CD4-positive, alpha-beta memory T cell (primary cell): ENCODE data around the gene TMEM229B. TPM values are rescaled to one million over a fixed set of nuclear protein-coding genes. Genes with fewer than 3 reads are reported as not detected.

Experiments used
- CTCF ChIA-PET: fragments of 350-600 bp; sonication (Branson Sonifier 250); formaldehyde crosslinking; loops from one replicate; lab custom pipeline; 2021; ENCODE audit warnings: inconsistent platforms; ENCODE audit not compliant: partially characterized antibody; lab: Charles Lee
- POLR2A ChIA-PET: fragments of 350-600 bp; sonication (Branson Sonifier 250); formaldehyde crosslinking; loops from one replicate; lab custom pipeline; 2021; ENCODE audit not compliant: partially characterized antibody; lab: Charles Lee
- DNase-seq, 5 donors: peaks; one replicate each; pipeline versions ENCODE4 v3.0.0 to v3.0.0-alpha.2; 2020 to 2022; ENCODE audit warnings: mixed read lengths in 1 of 5
- H3K27ac ChIP-seq: one replicate; pipeline ENCODE4 v1.7.0; 2013; ENCODE audit warnings: low read depth, low read length
- H3K27me3 ChIP-seq: 2 replicates; pipeline ENCODE4 v1.7.0; 2013; ENCODE audit warnings: mild to moderate bottlenecking, low read length, moderate library complexity; ENCODE audit not compliant: insufficient read depth
- H3K36me3 ChIP-seq: 2 replicates; pipeline ENCODE4 v1.7.0; 2013; ENCODE audit warnings: mild to moderate bottlenecking, low read length, moderate library complexity; ENCODE audit not compliant: insufficient read depth
- H3K4me1 ChIP-seq: 2 replicates; pipeline ENCODE4 v1.7.0; 2013; ENCODE audit warnings: mild to moderate bottlenecking, low read length, moderate library complexity; ENCODE audit not compliant: insufficient read depth
- H3K4me3 ChIP-seq, 2 donors: one replicate each; pipeline ENCODE4 v1.7.0; 2013; ENCODE audit warnings: low read length in 2 of 2, mild to moderate bottlenecking in 1 of 2
- H3K9me3 ChIP-seq, 2 donors: one replicate each; pipeline ENCODE4 v1.7.0; 2013; ENCODE audit warnings: low read length in 2 of 2, control low read depth in 1 of 2; ENCODE audit not compliant: control insufficient read depth in 1 of 2
- H3K27ac Mint-ChIP-seq, 7 donors: one replicate each; pipeline ENCODE4 v1.8.0; 2020 to 2021; ENCODE audit warnings: mixed read lengths in 7 of 7, mild to moderate bottlenecking in 6 of 7, inconsistent platforms in 3 of 7, moderate library complexity in 3 of 7
- H3K27me3 Mint-ChIP-seq, 2 donors: one replicate each; pipeline ENCODE4 v1.8.0; 2020 to 2021; ENCODE audit warnings: mixed read lengths in 2 of 2
- H3K36me3 Mint-ChIP-seq, 2 donors: one replicate each; pipeline ENCODE4 v1.8.0; 2020 to 2021; ENCODE audit warnings: mixed read lengths in 2 of 2, inconsistent platforms in 1 of 2, mild to moderate bottlenecking in 1 of 2
- H3K4me1 Mint-ChIP-seq, 4 donors: one replicate each; pipeline ENCODE4 v1.8.0; 2020 to 2021; ENCODE audit warnings: mixed read lengths in 4 of 4, mild to moderate bottlenecking in 1 of 4
- H3K4me3 Mint-ChIP-seq, 8 donors: one replicate each; pipeline ENCODE4 v1.8.0; 2020 to 2021; ENCODE audit warnings: mixed read lengths in 8 of 8, mild to moderate bottlenecking in 7 of 8, moderate library complexity in 6 of 8, inconsistent platforms in 3 of 8
- H3K9me3 Mint-ChIP-seq, 8 donors: one replicate each; pipeline ENCODE4 v1.8.0; 2020 to 2021; ENCODE audit warnings: mixed read lengths in 8 of 8, mild to moderate bottlenecking in 5 of 8, inconsistent platforms in 3 of 8, moderate library complexity in 1 of 8
- intact Hi-C: fragments of 100-400 bp; cut with micrococcal nuclease; formaldehyde crosslinking; loops from one replicate; pipeline ENCODE4 v1.15.1; 2023
- polyA plus RNA-seq, 2 donors: library from polyadenylated mRNA; unstranded; fragments of 300-500 nt; fragmentation: Illumina TruSeq; gene quantifications; one replicate each; pipeline ENCODE4 v1.2.3, GENCODE V29; 2021
- total RNA-seq, 2 experiments: library from RNA; stranded (reverse); gene quantifications; one replicate each; pipeline ENCODE4 v1.2.3, GENCODE V29; 2021

Gene TMEM229B
- total and polyA plus RNA-seq, 4 experiments from 2014 or later: 12.5 to 35.8 (median 31.9) TPM

GRCh38 chr14:67500981-67501380, 12.5 kb upstream of the TMEM229B start:
- ChIA-PET POLR2A (interaction anchor here (1.6 kb wide), 1 partner anchor 12 kb away, joined by 4 read pairs; the partner anchor contains the start of gene TMEM229B), CTCF (interaction anchor here (1.4 kb wide), 1 partner anchor 11 kb away, joined by 4 read pairs; no protein-coding TSS in a partner anchor)
- H3K27me3 ChIP-seq: no peaks in the 10 kb centered on the region
- H3K4me1 ChIP-seq: no peaks in the 10 kb centered on the region
- no peaks in the 10 kb centered on the region for H3K9me3 ChIP-seq
- peaks cover 5 to 13% of the 10 kb centered on the region in 2 donors for H3K36me3 Mint-ChIP-seq
- H3K4me3 Mint-ChIP-seq: no peak overlapping the region
- H3K4me3 ChIP-seq: no peak overlapping the region
- no peak for DNase-seq
- H3K27ac Mint-ChIP-seq: no peak overlapping the region
- peaks cover 0 to 11% (median 8%) of the 10 kb centered on the region in 4 donors for H3K4me1 Mint-ChIP-seq
- H3K27me3 Mint-ChIP-seq: no peaks in the 10 kb centered on the region
- no peak overlapping the region for H3K27ac ChIP-seq
- intact Hi-C loops: no loop called here
- no peaks in the 10 kb centered on the region for H3K36me3 ChIP-seq
- peaks cover 0 to 3% (median 0%) of the 10 kb centered on the region in 8 donors for H3K9me3 Mint-ChIP-seq

DNA sequence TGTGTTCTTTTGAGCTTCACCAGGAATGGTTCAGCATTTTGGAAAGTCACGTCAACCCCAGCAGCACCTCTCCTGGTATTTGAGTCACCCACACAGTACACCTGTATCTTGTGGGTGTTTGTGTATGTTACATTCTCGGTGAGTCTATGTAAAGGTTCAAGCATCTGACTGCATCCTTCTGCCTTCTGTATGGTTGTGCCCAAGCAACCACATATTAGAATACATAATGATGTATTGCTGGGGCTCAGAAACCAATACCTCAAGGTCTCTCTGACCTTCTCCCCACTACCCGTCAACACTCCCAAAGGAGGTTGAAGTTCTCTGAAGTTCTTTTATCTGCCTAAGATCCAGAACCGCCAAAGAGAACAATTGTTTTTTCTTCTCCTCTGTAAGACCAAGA, 9.2 kb upstream of the TMEM229B start:
- H3K27ac ChIP-seq: no peak overlapping the region
- no peak for DNase-seq
- Mint-ChIP-seq H3K27me3 (no peaks in the 10 kb centered on the region), H3K27ac (peak overlapping the region in 3 of 7 donors; percentile 30 to 76 (median 32)), H3K4me3 (peak overlapping the region in 1 of 8 donors; percentile 1), H3K36me3 (peaks cover 8 to 14% of the 10 kb centered on the region in 2 donors), H3K9me3 (peaks cover 0 to 20% (median 9%) of the 10 kb centered on the region in 8 donors), H3K4me1 (peaks cover 1 to 14% (median 8%) of the 10 kb centered on the region in 4 donors)
- intact Hi-C loops: no loop called here
- no peak overlapping the region for H3K4me3 ChIP-seq
- H3K9me3 ChIP-seq: peaks cover 8 to 12% of the 10 kb centered on the region in 2 donors
- ChIA-PET POLR2A (interaction anchor here (1.5 kb wide), 1 partner anchor 9 kb away, joined by 6 read pairs; the partner anchor contains the start of gene TMEM229B), CTCF (no interaction called here)
- no peaks in the 10 kb centered on the region for H3K4me1 ChIP-seq
- H3K27me3 ChIP-seq: no peaks in the 10 kb centered on the region
- no peaks in the 10 kb centered on the region for H3K36me3 ChIP-seq

GRCh38 chr14:67497216-67497615, 8.7 kb upstream of the TMEM229B start:
- ChIA-PET POLR2A (no interaction called here), CTCF (no interaction called here)
- Mint-ChIP-seq H3K27me3 (no peaks in the 10 kb centered on the region), H3K27ac (peak overlapping the region in 2 of 7 donors; percentile 19 to 30), H3K4me3 (no peak overlapping the region), H3K36me3 (peaks cover 10 to 17% of the 10 kb centered on the region in 2 donors), H3K4me1 (peaks cover 1 to 14% (median 8%) of the 10 kb centered on the region in 4 donors), H3K9me3 (peaks cover 0 to 23% (median 10%) of the 10 kb centered on the region in 8 donors)
- Histone ChIP-seq H3K4me1 (no peaks in the 10 kb centered on the region), H3K27me3 (no peaks in the 10 kb centered on the region), H3K36me3 (no peaks in the 10 kb centered on the region), H3K27ac (no peak overlapping the region), H3K4me3 (no peak overlapping the region), H3K9me3 (peaks cover 8 to 12% of the 10 kb centered on the region in 2 donors)
- DNase-seq: no peak
- intact Hi-C loops: no loop called here

- Mint-ChIP-seq H3K9me3 (peaks cover 0 to 23% (median 10%) of the 10 kb centered on the region in 8 donors), H3K4me3 (no peak overlapping the region), H3K4me1 (peaks cover 1 to 14% (median 10%) of the 10 kb centered on the region in 4 donors), H3K27me3 (no peaks in the 10 kb centered on the region), H3K27ac (no peak overlapping the region), H3K36me3 (peaks cover 10 to 17% of the 10 kb centered on the region in 2 donors)
- intact Hi-C loops: no loop called here
- POLR2A ChIA-PET: interaction anchor here (0.7 kb wide), 1 partner anchor 212 kb away, joined by 4 read pairs; no protein-coding TSS in a partner anchor
- no peak overlapping the region for H3K4me3 ChIP-seq
- no peak overlapping the region for H3K27ac ChIP-seq
- CTCF ChIA-PET: no interaction called here
- no peaks in the 10 kb centered on the region for H3K27me3 ChIP-seq
- H3K36me3 ChIP-seq: no peaks in the 10 kb centered on the region
- no peaks in the 10 kb centered on the region for H3K4me1 ChIP-seq
- no peak for DNase-seq
- peaks cover 8 to 12% of the 10 kb centered on the region in 2 donors for H3K9me3 ChIP-seq
Measured at GRCh38 chr14:67495827-67496226, 7.3 kb upstream of the TMEM229B start.

- Histone ChIP-seq H3K4me3 (no peak overlapping the region), H3K27ac (no peak overlapping the region), H3K4me1 (peaks cover 10% of the 10 kb centered on the region), H3K9me3 (peaks cover 8 to 12% of the 10 kb centered on the region in 2 donors), H3K36me3 (no peaks in the 10 kb centered on the region), H3K27me3 (no peaks in the 10 kb centered on the region)
- no peak for DNase-seq
- Mint-ChIP-seq H3K27ac (peak overlapping the region in 3 of 7 donors; percentile 31 to 52 (median 37)), H3K27me3 (no peaks in the 10 kb centered on the region), H3K9me3 (peaks cover 0 to 23% (median 10%) of the 10 kb centered on the region in 8 donors), H3K4me3 (no peak overlapping the region), H3K4me1 (peaks cover 13 to 37% (median 29%) of the 10 kb centered on the region in 4 donors), H3K36me3 (peaks cover 13 to 14% of the 10 kb centered on the region in 2 donors)
- intact Hi-C loops: no loop called here
- ChIA-PET CTCF (interaction anchor here (0.7 to 1.3 kb wide), 3 partner anchors 38 to 134 kb away, joined by 3 to 4 read pairs (median 3); partner anchors contain the start of gene ATP6V1D), POLR2A (no interaction called here)
Measured at GRCh38 chr14:67493092-67493717, 4.7 kb upstream of the TMEM229B start.

GRCh38 chr14:67492538-67492937, 4.0 kb upstream of the TMEM229B start:
- Mint-ChIP-seq H3K36me3 (peaks cover 8 to 15% of the 10 kb centered on the region in 2 donors), H3K4me1 (peaks cover 15 to 37% (median 29%) of the 10 kb centered on the region in 4 donors), H3K27me3 (no peaks in the 10 kb centered on the region), H3K4me3 (no peak overlapping the region), H3K9me3 (peaks cover 0 to 23% (median 10%) of the 10 kb centered on the region in 8 donors), H3K27ac (peak overlapping the region in 3 of 7 donors; percentile 31 to 73 (median 64))
- intact Hi-C loops: no loop called here
- H3K27me3 ChIP-seq: no peaks in the 10 kb centered on the region
- no peaks in the 10 kb centered on the region for H3K36me3 ChIP-seq
- peaks cover 13% of the 10 kb centered on the region for H3K4me1 ChIP-seq
- POLR2A ChIA-PET: no interaction called here
- H3K9me3 ChIP-seq: peaks cover 8 to 12% of the 10 kb centered on the region in 2 donors
- no peak overlapping the region for H3K27ac ChIP-seq
- DNase-seq: no peak
- CTCF ChIA-PET: interaction anchor here (0.7 to 1.3 kb wide), 3 partner anchors 38 to 133 kb away, joined by 3 to 4 read pairs (median 3); partner anchors contain the start of gene ATP6V1D
- no peak overlapping the region for H3K4me3 ChIP-seq
